ENCODE results near the gene GSN.

The GSN gene

GRCh38 chr9:121267689-121268597 lies at the start of gene GSN:
GSN (plus strand) TSS chr9:121268162; CDS start chr9:121301972, 33,810 bp downstream.
- peak; percentile 93 for DNase-seq (ENCODE audit: low spot score)

DNA sequence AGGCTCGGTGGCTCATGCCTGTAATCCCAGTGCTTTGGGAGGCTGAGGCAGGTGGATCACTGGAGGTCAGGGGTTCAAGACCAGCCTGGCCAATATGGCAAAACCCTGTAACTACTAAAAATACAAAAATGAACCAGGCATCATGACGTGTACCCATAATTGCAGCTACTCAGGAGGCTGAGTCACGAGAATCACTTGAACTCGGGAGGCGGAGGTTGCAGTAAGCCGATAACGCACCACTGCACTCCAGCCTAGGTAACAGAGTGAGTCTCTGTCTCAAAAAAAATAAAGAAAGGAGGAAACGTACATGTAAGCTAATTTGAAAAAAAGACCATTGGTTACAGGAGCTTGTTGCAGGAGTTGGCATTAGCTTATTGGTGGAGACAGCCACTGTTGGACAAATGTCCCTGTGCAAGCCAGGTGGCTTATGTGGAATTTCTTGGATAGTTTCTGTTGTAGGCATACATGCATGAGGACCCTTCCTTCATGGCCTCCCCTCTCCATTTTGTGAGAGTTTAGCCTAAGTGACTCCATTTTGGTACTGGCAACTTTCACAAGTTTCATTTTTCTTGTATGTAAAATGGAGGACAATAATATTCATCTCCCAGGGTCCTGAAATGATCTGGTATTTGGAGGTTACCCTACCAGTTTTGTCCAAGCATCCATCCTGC lies 49.5 kb upstream of the GSN start:
- DNase-seq (ENCODE audit: low spot score): no peak

- no peak for DNase-seq (ENCODE audit: low spot score)
Observed at GRCh38 chr9:121219530-121219929, 48.4 kb upstream of the GSN start.

DNA sequence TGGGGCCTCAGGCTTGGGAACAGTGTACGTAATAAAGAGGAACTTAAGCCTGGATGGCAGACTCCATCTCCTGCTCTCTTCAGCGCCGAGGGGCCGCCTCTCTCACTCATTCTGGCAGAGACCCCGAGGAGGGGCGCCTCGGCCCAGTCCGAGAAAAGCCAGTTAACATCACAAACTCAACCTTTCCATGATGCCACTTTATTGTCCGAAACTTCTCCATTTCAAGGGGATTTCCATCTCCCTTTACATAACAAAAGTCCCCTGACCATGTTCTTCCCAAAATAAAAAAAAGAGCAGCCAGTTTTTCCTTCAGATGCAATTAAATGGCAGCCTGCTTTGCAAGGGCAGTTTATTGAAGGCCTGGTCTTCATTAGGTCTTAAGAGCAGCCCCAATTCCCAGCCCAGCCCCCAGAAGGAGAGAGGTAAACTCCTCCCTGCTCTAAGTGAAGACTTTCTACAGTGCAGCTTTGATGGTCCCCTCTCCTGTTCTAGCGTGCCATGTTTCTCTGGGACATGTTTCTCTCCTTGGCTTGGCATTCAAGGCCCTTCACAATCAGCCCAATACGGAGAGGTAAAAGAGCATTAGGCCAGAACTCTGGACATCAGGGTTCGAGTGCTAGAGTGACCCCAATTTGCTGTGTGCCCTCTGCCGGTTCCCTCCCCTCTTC lies 46.8 kb upstream of the GSN start:
- peak; percentile 56 for DNase-seq (ENCODE audit: low spot score)

GRCh38 chr9:121221664-121222055 lies 46.3 kb upstream of the GSN start:
- DNase-seq (ENCODE audit: low spot score): no peak

- DNase-seq (ENCODE audit: low spot score): no peak
Observed at GRCh38 chr9:121222524-121223171, 45.3 kb upstream of the GSN start.

DNA sequence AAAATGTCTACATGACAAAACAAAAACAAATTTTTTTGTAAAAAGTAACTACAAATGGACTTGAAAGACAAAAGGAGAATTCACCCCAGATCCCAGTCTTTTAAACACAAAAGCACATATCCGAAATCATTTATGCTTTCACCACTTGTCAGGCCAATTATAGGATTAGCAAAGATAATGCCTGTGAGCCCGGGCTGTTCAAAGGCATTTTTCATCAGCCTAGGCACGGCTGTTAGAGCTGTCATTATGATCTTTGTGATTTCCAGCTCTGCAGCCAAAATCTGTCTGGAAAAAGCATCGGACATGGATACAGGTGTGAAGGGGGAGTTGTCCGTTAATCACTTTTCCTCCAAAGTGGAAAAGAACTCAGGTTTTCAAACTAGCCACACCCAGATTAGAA lies 42.7 kb upstream of the GSN start:
- no peak for DNase-seq (ENCODE audit: low spot score)

DNA sequence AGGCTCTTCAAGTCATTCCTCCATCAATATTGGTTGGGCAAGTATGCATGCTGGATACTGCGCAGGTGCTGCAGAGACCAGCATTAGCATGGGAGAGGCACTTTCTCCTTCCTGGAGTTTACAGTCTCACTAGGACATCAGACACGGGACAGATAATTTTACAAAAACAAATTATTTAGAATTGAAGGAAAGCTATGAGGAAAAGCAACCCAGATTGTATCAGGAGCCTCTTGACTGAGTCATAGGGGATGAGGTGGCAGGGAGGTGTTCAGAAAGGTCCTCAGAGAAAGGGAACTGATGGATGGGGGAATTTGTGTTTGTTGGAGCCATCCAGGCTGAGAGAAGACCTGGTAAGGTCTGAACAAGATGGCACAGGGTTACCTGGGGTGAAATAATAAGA lies 41.8 kb upstream of the GSN start:
- DNase-seq (ENCODE audit: low spot score): no peak

DNA sequence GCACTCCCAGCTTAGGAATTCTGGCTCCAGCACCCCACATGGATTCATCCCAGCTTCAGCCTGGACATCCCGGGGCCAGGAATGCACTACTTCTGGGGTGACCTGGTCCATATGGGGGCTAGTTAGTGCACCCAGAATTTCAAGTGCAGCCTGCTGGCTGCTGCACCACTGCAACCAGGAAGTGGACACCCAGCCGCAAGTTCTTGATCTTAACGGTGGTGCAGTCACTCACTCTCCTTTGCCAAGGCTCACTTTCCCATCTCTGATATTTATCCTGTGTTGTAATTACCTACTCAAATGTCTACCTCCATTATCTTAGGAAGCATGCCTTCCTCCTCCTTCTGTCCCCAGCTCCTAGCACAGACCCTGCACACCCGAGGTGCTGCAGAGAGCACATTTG lies 40.1 kb upstream of the GSN start:
- no peak for DNase-seq (ENCODE audit: low spot score)

DNA sequence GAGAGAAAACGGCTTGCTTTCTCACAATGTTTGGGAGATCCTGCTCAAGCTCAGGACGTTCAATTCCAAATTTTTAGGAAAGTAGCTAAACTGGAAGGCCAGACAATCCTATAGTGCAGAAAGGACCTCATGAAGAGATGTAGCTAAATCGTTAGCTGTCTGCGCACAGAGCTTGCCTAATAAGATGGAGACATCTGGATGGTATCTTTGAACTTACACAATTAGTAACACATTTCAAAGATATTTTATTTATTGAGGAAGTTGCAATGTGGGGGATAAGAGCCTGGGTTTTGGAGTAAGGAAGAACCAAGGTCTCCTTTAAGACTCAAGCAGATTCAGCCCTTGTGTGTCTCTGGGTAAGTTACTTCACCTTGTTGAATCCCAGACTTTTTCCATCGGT lies 37.7 kb upstream of the GSN start:
- DNase-seq (ENCODE audit: low spot score): no peak

DNA sequence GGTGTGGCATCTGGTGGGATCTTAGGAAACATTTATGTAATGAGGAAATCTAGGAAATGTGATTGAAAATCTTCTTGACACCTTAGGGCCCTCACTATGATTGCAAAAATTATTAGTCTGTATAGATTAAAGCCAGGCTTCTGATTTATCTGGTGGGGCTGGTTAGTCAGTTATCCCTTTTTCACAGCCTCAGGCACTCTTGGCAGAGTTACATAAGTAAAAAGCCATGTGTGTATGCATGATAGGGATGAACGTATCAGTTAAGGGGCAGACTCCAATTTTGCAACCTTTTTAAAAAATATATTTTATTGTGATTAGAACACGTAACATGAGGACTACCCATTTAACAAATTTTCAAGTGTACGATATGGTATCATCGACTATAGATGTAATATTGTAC lies 35.7 kb upstream of the GSN start:
- no peak for DNase-seq (ENCODE audit: low spot score)

GRCh38 chr9:121233906-121234831 lies 33.8 kb upstream of the GSN start:
- no peak for DNase-seq (ENCODE audit: low spot score)

DNA sequence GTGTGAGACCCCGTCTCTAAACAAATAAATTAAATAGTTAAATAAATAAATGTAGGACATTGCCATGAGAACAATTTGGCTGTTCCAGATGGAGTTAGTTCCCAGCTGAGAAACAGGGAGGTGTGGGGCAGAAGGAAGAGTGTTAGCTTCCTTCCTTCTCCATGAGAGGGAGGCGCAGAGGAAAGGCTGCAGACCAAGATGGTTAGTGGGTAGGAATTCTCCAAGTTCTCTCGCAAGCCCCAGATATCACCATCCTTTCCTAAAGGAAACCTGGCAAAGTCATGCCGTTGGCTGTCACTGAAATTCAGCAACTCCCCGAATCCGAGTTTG lies 33.2 kb upstream of the GSN start:
- no peak for DNase-seq (ENCODE audit: low spot score)

DNA sequence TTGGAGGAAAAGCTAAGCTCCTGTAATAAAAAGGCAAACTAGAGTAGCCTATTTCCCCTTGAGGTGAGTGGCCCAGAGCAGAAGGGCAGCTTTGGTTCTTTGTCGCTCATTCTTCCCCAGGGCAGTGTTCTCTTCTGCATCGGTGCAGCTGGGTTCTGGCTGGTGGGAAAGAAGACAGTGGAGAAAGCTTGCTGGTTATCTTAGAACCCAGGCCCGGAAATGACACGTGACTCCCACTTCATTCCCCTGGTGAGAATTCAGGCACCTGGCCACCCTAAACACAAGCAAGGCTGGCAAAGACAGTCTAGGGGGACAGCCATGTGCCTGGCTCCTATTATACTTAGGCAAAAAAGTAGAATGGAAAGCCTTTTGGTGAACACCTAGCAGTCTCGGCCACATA lies 32.5 kb upstream of the GSN start:
- no peak for DNase-seq (ENCODE audit: low spot score)

- DNase-seq (ENCODE audit: low spot score): no peak
Observed at GRCh38 chr9:121237916-121238315, 30.0 kb upstream of the GSN start.

- DNase-seq (ENCODE audit: low spot score): no peak
Observed at GRCh38 chr9:121239071-121239470, 28.9 kb upstream of the GSN start.

- no peak for DNase-seq (ENCODE audit: low spot score)
Observed at GRCh38 chr9:121239851-121240250, 28.1 kb upstream of the GSN start.

DNA sequence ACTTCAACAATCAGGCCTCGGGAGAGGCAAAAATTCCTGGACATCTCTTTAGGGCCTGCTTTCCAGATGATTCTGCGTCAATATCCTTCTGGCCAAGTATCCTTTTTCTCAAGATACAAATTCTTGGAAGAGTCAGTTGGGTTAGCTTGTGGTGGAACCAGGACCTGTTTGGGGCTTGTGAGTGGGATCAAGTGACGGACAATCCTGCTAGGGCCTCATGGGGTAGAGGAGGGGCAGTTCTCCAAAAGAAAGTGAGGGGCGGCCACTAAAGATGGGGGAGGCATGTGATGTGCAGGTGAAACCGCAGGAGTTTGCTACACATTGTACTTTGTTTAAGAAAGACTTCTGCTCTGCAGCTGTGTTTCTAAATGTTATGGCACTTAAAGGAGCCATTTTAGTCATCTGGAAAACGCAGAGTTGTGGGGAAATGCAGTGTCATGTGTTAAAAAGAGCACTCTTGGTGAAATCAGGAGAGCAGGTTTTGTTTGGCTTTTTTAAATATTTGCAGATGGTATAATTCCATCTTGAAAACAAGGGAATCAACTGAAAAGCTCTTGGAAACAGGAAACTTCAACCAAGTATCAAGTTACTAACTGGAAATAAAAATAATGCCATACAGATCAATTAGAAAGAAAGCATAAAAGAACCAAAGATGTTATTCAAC lies 27.4 kb upstream of the GSN start:
- no peak for DNase-seq (ENCODE audit: low spot score)

- DNase-seq (ENCODE audit: low spot score): no peak
Observed at GRCh38 chr9:121242219-121242958, 25.6 kb upstream of the GSN start.

- no peak for DNase-seq (ENCODE audit: low spot score)
Observed at GRCh38 chr9:121242959-121243346, 25.0 kb upstream of the GSN start.
